Ascending aorta (tissue), 2 donors: Measurements from ENCODE around the gene FRY. TPM values are rescaled to one million over a fixed set of nuclear protein-coding genes. Genes with fewer than 3 reads are reported as not detected.

Experiments used
- DNase-seq, 2 donors: peaks; one replicate each; pipeline ENCODE4 v3.0.0-alpha.2; 2019; ENCODE audit warnings: low spot score in 2 of 2
- H3K27ac ChIP-seq, 2 donors: fragments of 200-600 bp; sonication (generic); one replicate each; pipeline ENCODE4 v1.5.1; 2016 to 2017; ENCODE audit warnings: mild to moderate bottlenecking in 1 of 2
- H3K27me3 ChIP-seq: fragments of 200-600 bp; sonication (generic); one replicate; pipeline ENCODE4 v1.5.1; 2017
- H3K36me3 ChIP-seq, 2 donors: fragments of 200-600 bp; sonication (generic); one replicate each; pipeline ENCODE4 v1.5.1; 2016
- H3K4me1 ChIP-seq, 2 donors: fragments of 200-600 bp; sonication (generic); one replicate each; pipeline ENCODE4 v1.5.1; 2016 to 2017; ENCODE audit warnings: mild to moderate bottlenecking in 1 of 2
- H3K4me3 ChIP-seq, 2 donors: fragments of 200-600 bp; sonication (generic); one replicate each; pipeline ENCODE4 v1.5.1; 2016 to 2017; ENCODE audit warnings: mild to moderate bottlenecking in 1 of 2
- H3K9me3 ChIP-seq, 2 donors: fragments of 200-600 bp; sonication (generic); one replicate each; pipeline ENCODE4 v1.5.1; 2016
- intact Hi-C: fragments of 100-400 bp; cut with DNase I; formaldehyde crosslinking; loops from one replicate; pipeline ENCODE4 v1.15.1; 2023
- total RNA-seq: library from RNA; depleted of rRNA; stranded (reverse); fragments of >200 nt; gene quantifications from one replicate; pipeline ENCODE4 v1.1.0, GENCODE V29; 2016
- TF ChIP-seq, protein P1 (sequence below), 3 experiments: fragments of 200-600 bp in 2 of 3; fragments of 450-650 bp in 1 of 3; sonication (generic) in 2 of 3; IDR thresholded peaks; one replicate each; pipeline ENCODE4 v1.5.1; 2016 to 2019; ENCODE audit warnings: antibody characterized with exemption in 3 of 3, mild to moderate bottlenecking in 1 of 3, moderate library complexity in 1 of 3

Gene FRY
- total RNA-seq, 1 donor from 2014 or later, result 115 TPM

GRCh38 chr13:32195713-32196112 is 164.1 kb downstream of the FRY start:
- TF ChIP-seq, protein P1, sequence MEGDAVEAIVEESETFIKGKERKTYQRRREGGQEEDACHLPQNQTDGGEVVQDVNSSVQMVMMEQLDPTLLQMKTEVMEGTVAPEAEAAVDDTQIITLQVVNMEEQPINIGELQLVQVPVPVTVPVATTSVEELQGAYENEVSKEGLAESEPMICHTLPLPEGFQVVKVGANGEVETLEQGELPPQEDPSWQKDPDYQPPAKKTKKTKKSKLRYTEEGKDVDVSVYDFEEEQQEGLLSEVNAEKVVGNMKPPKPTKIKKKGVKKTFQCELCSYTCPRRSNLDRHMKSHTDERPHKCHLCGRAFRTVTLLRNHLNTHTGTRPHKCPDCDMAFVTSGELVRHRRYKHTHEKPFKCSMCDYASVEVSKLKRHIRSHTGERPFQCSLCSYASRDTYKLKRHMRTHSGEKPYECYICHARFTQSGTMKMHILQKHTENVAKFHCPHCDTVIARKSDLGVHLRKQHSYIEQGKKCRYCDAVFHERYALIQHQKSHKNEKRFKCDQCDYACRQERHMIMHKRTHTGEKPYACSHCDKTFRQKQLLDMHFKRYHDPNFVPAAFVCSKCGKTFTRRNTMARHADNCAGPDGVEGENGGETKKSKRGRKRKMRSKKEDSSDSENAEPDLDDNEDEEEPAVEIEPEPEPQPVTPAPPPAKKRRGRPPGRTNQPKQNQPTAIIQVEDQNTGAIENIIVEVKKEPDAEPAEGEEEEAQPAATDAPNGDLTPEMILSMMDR (IDR thresholded peaks at IDR 0.05), result no peak
- H3K4me3 ChIP-seq, result no peak overlapping the region
- H3K27me3 ChIP-seq, result no peaks in the 10 kb centered on the region
- H3K4me1 ChIP-seq, result no peaks in the 10 kb centered on the region
- H3K36me3 ChIP-seq, result no peaks in the 10 kb centered on the region
- intact Hi-C loops, result no loop called here
- no peaks in the 10 kb centered on the region for H3K9me3 ChIP-seq
- no peak overlapping the region for H3K27ac ChIP-seq
- DNase-seq, result no peak

DNA sequence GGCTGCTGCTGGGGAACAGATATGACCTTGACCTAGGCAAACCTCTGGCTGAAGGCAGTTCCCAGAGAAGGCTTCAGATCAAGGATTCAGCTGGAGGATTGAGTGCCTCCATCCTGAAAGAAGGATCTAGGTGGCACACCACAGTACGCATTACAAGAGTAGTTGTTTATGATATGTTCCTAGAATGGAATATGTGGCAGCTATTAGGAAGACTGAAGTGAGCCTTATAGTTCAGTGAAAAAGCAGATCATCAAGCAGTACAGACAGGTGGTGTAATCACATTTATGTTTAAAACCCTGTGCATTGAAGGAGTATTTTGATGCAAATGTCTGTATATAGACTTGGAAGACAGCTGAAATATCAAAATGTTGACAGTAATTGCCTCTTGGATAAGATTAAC is 167.6 kb downstream of the FRY start:
- Histone ChIP-seq H3K36me3 (peaks cover 0 to 10% of the 10 kb centered on the region in 2 donors), H3K9me3 (no peaks in the 10 kb centered on the region), H3K4me1 (no peaks in the 10 kb centered on the region), H3K27ac (no peak overlapping the region), H3K27me3 (no peaks in the 10 kb centered on the region), H3K4me3 (no peak overlapping the region)
- no peak for DNase-seq
- TF ChIP-seq, protein P1 (IDR thresholded peaks at IDR 0.05), result no peak
- intact Hi-C loops, result no loop called here

- intact Hi-C loops, result loop anchor here (5.0 kb wide), 1 partner anchor 33 kb away; no protein-coding TSS in a partner anchor
- no peaks in the 10 kb centered on the region for H3K4me1 ChIP-seq
- TF ChIP-seq, protein P1 (IDR thresholded peaks at IDR 0.05), result no peak
- H3K4me3 ChIP-seq, result no peak overlapping the region
- H3K9me3 ChIP-seq, result no peaks in the 10 kb centered on the region
- no peaks in the 10 kb centered on the region for H3K27me3 ChIP-seq
- DNase-seq, result no peak
- no peak overlapping the region for H3K27ac ChIP-seq
- peaks cover 0 to 17% of the 10 kb centered on the region in 2 donors for H3K36me3 ChIP-seq
These were observed 169.2 kb downstream of the FRY start for GRCh38 chr13:32200741-32201140.

GRCh38 chr13:32201809-32202208 is 170.2 kb downstream of the FRY start:
- DNase-seq, result no peak
- no peaks in the 10 kb centered on the region for H3K9me3 ChIP-seq
- peaks cover 0 to 17% of the 10 kb centered on the region in 2 donors for H3K36me3 ChIP-seq
- no peaks in the 10 kb centered on the region for H3K4me1 ChIP-seq
- no peak overlapping the region for H3K4me3 ChIP-seq
- no peaks in the 10 kb centered on the region for H3K27me3 ChIP-seq
- intact Hi-C loops, result loop anchor here (5.0 kb wide), 1 partner anchor 35 kb away; no protein-coding TSS in a partner anchor
- TF ChIP-seq, protein P1 (IDR thresholded peaks at IDR 0.05), result no peak
- H3K27ac ChIP-seq, result no peak overlapping the region

DNA sequence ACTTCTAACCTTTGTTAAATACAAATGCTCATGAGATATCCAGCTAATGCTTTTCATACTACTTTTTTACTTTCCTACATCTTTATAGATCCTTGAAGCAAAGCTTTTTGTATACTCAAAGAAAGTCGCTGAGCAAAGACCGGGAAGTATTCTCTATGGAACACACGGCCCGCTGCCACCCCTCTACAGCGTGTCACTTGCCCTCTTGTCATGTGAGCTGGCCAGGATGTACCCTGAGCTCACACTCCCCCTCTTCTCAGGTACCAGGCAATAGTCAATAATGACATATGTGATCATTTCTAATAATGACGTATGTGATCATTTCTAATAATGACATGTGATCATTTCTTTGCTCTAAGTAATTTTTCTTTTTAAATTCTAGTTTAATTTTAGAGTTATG is 170.7 kb downstream of the FRY start:
- Histone ChIP-seq H3K9me3 (no peaks in the 10 kb centered on the region), H3K4me1 (no peaks in the 10 kb centered on the region), H3K27ac (no peak overlapping the region), H3K36me3 (peaks cover 0 to 17% of the 10 kb centered on the region in 2 donors), H3K4me3 (no peak overlapping the region), H3K27me3 (no peaks in the 10 kb centered on the region)
- intact Hi-C loops, result loop anchor here (5.0 kb wide), 1 partner anchor 35 kb away; no protein-coding TSS in a partner anchor
- TF ChIP-seq, protein P1 (IDR thresholded peaks at IDR 0.05), result no peak
- no peak for DNase-seq

- no peak for DNase-seq
- peaks cover 0 to 17% of the 10 kb centered on the region in 2 donors for H3K36me3 ChIP-seq
- no peaks in the 10 kb centered on the region for H3K27me3 ChIP-seq
- no peaks in the 10 kb centered on the region for H3K4me1 ChIP-seq
- TF ChIP-seq, protein P1 (IDR thresholded peaks at IDR 0.05), result no peak
- intact Hi-C loops, result loop anchor here (5.0 kb wide), 1 partner anchor 36 kb away; no protein-coding TSS in a partner anchor
- no peaks in the 10 kb centered on the region for H3K9me3 ChIP-seq
- H3K27ac ChIP-seq, result no peak overlapping the region
- no peak overlapping the region for H3K4me3 ChIP-seq
These were observed 171.6 kb downstream of the FRY start for GRCh38 chr13:32203221-32203620.
